ENCODE results near the gene TOGARAM2.

GRCh38 chr2:29053670-29054400, 72.7 kb downstream of the TOGARAM2 start:
- TF ChIP-seq CTCF (IDR thresholded peaks at IDR 0.05 in 2 of 3, conservative IDR thresholded peaks at IDR 0.05 in 1 of 3; ENCODE audit: borderline replicate concordance in 1 of 3, insufficient read depth in 1 of 3, low read depth in 2 of 3, low read length in 2 of 3) (peak; percentile 44 to 51 (median 46); a peak in 5 of 6 replicates), CEBPB (IDR thresholded peaks at IDR 0.05; ENCODE audit: low read depth) (no peak), EZH2phosphoT487 (IDR thresholded peaks at IDR 0.05; ENCODE audit: borderline replicate concordance) (no peak), ZNF274 (IDR thresholded peaks at IDR 0.05; ENCODE audit: low read depth, low read length) (no peak), POLR2A (IDR thresholded peaks at IDR 0.05; ENCODE audit: borderline replicate concordance, extremely low read depth, insufficient read depth, insufficient read length) (no peak)
